GM10266 (cell line): ENCODE results near the gene GUK1.

Experiments
- DNase-seq: peaks from one replicate; pipeline ENCODE4 v3.0.0; 2012; ENCODE audit errors: extremely low spot score
- TF ChIP-seq, protein P1 (sequence below): IDR thresholded peaks from 2 replicates; pipeline ENCODE4 v1.5.1; 2012; ENCODE audit warnings: mild to moderate bottlenecking, low read depth; ENCODE audit not compliant: control insufficient read depth, insufficient read depth; ENCODE audit errors: missing control alignments

GUK1 gene

DNA sequence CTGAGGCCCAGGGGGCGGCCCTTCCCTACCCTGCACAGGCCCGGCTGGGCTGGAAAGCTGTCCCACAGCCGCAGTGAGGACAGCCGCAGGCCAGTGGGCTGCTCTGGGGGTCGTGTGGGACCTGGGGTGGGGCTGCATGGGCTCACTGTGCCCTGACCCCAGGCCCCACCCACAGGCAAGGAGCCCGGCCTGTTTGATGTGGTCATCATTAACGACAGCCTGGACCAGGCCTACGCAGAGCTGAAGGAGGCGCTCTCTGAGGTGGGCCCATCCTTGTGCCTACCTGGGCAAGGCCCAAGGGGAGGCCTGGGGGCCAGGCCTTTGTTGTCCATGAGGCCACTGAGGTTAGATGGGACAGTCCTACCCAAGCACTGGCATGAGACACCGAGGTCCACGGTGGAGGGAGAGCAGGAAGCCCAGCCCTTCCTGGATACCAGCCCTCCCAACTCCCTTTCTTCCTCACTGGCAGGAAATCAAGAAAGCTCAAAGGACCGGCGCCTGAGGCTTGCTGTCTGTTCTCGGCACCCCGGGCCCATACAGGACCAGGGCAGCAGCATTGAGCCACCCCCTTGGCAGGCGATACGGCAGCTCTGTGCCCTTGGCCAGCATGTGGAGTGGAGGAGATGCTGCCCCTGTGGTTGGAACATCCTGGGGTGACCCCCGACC is 8.2 kb downstream of the GUK1 start:
- DNase-seq: peak; percentile 8
- TF ChIP-seq, protein P1, sequence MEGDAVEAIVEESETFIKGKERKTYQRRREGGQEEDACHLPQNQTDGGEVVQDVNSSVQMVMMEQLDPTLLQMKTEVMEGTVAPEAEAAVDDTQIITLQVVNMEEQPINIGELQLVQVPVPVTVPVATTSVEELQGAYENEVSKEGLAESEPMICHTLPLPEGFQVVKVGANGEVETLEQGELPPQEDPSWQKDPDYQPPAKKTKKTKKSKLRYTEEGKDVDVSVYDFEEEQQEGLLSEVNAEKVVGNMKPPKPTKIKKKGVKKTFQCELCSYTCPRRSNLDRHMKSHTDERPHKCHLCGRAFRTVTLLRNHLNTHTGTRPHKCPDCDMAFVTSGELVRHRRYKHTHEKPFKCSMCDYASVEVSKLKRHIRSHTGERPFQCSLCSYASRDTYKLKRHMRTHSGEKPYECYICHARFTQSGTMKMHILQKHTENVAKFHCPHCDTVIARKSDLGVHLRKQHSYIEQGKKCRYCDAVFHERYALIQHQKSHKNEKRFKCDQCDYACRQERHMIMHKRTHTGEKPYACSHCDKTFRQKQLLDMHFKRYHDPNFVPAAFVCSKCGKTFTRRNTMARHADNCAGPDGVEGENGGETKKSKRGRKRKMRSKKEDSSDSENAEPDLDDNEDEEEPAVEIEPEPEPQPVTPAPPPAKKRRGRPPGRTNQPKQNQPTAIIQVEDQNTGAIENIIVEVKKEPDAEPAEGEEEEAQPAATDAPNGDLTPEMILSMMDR: no peak

DNA sequence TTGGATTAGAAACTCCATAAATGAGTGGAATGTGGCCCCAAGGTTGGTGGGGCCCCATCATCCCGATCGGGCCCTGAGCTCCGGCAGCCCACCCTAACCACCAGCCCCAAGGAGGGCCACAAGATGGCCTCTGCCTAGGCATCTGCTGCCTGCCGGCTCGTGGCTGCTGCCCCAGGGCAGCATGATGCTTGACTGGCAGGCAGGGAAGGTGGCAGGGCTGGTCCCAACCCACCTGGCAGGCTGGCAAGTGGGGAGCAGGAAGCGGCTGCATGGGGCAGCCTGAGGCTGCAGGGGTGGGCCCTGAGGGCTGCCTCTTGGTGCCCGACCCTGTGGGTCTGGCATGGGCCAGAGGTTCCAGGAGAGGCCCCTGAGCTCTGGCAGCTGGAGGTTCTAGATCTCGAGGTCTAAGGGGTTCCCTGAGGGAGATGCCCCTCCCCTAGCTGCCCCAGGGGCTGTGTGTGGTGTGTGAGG is 8.9 kb downstream of the GUK1 start:
- TF ChIP-seq, protein P1: no peak
- no peak for DNase-seq

DNA sequence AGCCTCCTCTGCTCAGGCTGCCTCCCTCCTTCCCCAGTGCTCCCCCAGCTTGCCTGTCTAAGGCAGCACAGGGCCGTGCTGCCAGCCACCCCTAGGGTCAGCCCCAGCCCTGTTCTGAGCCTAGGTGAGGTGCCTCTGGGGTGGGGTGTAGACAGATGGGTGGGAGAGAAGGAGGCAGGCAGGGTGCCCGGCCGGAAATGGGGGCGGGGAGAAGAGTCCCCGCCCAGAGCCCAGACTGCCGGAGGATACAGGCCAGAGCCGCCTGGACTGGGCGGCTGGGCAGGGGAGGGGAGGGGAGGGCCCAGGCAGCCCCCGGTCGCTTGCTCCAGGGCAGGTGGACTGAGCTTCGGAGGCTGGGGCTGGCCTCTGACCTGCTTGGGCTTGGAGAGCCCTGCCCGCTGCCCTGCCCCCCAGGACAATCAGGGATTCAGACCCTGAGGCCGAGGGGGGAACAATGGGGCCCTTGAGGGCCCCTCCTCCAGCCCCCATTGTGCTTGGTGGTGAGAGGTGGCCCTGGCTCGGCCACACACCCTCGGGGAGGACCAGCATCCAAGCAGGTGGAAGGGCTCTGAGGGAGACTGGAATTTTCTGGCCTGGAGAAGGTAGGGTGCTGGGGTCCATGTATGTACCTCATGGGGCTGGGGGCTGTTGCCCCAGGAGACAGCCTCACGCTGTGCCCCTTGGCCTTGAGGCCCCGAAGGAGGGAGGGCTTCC is 9.5 kb downstream of the GUK1 start, which contains the start of gene GJC2:
Gene GJC2, plus strand, starts transcription at position 525 of the 714 bp plus-strand sequence. CDS start 7,829 bp downstream, outside the sequence.
- no peak for DNase-seq
- TF ChIP-seq, protein P1: no peak

DNA sequence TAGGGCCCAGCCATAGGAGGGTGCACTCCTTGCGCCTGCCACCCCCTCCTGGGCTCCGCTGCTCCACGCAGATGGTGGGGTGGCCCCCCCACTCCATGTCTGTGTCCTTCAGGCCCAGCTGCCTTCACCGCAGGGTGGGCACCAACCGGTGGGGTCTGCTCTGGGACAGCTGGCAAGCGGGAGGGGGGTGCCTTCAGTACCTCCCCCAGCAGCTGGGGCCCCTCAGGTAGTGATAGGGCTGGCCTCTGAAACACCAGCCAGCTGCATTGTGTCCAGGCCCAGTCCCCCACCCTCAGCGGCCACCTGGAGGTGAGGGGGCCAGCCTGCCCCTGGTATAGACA is 10.0 kb downstream of the GUK1 start:
- no peak for DNase-seq
- TF ChIP-seq, protein P1: no peak

DNA sequence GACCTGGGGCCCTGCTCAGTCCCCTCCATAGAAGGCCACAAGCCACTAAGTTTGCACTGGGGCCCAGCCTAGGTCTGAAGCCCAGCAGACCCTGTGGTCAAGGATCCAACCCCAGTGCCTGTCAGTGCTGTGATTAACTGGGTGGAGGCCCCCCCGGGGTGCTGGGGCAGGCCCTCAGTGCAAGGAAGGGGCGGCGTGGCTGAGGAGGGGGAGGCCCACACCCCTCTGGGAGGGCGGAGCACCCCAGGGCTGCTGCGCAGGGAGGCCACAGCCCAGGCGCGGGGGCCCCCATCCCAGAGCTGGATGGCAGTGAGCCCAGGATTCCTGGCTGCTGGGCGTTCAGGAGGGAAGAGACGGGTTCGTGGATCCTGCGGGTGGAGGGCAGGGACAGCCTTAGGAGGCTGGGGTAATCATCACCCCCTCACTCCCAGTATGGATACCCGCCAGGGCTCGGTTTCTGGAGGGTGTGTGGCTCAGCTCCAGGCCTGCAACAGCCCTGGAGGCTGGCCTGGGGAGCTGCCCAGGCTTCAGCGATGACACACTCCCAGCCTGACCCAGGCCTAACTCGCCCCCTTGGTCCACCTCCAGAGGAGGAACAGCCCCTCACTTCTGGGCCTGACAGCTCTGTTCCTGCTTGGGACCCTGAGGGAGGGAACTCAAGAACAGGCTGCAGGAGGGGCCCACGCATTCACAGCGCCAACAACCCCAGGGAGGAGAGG is 10.5 kb downstream of the GUK1 start:
- no peak for DNase-seq

DNA sequence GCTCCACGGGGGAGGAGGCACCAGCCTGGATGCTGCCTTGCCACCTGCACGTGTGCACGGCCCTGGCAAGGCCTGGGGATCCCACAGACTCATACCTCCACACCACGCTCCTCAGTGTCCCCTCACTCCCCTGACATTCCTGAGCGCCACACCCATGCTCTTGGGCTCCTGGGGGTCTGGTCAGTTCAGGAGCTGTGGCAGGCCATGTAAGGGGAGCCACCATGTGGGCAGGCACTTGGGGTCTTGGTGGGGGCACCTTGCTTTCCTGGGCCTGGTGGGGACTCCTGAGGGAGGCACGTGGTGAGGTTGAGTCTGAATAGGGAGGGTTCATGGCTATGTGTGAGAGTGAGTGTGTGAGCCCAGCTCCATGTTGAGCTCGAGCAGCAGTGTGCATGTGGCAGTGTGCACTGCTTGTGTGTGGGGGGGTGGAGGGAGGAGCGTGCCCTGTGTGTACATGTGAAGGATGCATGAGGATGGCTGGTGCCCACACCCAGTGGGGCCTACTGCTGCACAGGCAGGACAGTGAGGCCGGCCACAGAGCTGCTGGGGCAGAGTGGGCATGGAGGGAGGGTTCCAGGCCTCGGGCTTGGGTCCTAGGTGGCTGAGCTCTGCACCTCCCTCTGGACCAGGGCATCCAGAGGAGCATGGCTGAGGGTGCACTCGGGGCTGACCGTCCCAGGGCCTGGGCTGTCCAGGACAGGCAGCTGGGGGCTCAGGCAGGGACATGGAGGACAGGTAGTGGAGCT is 11.3 kb downstream of the GUK1 start:
- DNase-seq: no peak
- TF ChIP-seq, protein P1: no peak

More for the DNA sequence above, 10.5 kb downstream of the GUK1 start:
- TF ChIP-seq, protein P1: no peak
